Calu3 (cell line): Measurements from ENCODE around the gene C16orf96. TPM values are rescaled to one million over a fixed set of nuclear protein-coding genes. Genes with fewer than 3 reads are reported as not detected.

ENCODE experiments used
- BruUV-seq: library from RNA; stranded (reverse); fragments of 400-500 nt; replicated peaks from 2 replicates; lab custom pipeline; 2021; lab: Mats Ljungman, UMichigan
- CTCF ChIA-PET: fragments of 300-600 bp; sonication (Branson Sonifier 250); formaldehyde crosslinking; loops from one replicate; lab custom pipeline; 2022; ENCODE audit warnings: antibody characterized with exemption; lab: Charles Lee
- DNase-seq: peaks from one replicate; pipeline ENCODE4 v3.0.0; 2022
- H3K27ac Mint-ChIP-seq: one replicate; pipeline ENCODE4 v1.8.0; 2022; ENCODE audit warnings: mixed read lengths; ENCODE audit not compliant: unreplicated experiment
- H3K27me3 Mint-ChIP-seq: one replicate; pipeline ENCODE4 v1.8.0; 2022; ENCODE audit warnings: mixed read lengths; ENCODE audit not compliant: unreplicated experiment
- H3K36me3 Mint-ChIP-seq: one replicate; pipeline ENCODE4 v1.8.0; 2022; ENCODE audit warnings: mild to moderate bottlenecking, moderate library complexity, mixed read lengths; ENCODE audit not compliant: insufficient read depth, unreplicated experiment
- H3K4me1 Mint-ChIP-seq: one replicate; pipeline ENCODE4 v1.8.0; 2022; ENCODE audit warnings: mild to moderate bottlenecking, low read depth, mixed read lengths; ENCODE audit not compliant: unreplicated experiment
- H3K4me3 Mint-ChIP-seq: one replicate; pipeline ENCODE4 v1.8.0; 2022; ENCODE audit warnings: mild to moderate bottlenecking, low read depth, moderate library complexity, mixed read lengths; ENCODE audit not compliant: unreplicated experiment
- H3K9me3 Mint-ChIP-seq: one replicate; pipeline ENCODE4 v1.8.0; 2022; ENCODE audit warnings: low read depth, mixed read lengths; ENCODE audit not compliant: unreplicated experiment
- intact Hi-C: fragments of 100-400 bp; cut with micrococcal nuclease; formaldehyde crosslinking; loops from one replicate; pipeline ENCODE4 v1.10.0; 2022; ENCODE audit not compliant: unreplicated experiment
- total RNA-seq: library from RNA; stranded (reverse); gene quantifications from 2 replicates; pipeline ENCODE4 v1.2.3, GENCODE V29; 2022
- TF ChIP-seq, protein P1 (sequence below): fragments of 200-600 bp; IDR thresholded peaks from one replicate; pipeline ENCODE4 v1.8.0; 2022; ENCODE audit warnings: antibody characterized with exemption; ENCODE audit not compliant: unreplicated experiment

C16orf96 gene
- total RNA-seq, 1 experiment from 2014 or later, result not detected

DNA sequence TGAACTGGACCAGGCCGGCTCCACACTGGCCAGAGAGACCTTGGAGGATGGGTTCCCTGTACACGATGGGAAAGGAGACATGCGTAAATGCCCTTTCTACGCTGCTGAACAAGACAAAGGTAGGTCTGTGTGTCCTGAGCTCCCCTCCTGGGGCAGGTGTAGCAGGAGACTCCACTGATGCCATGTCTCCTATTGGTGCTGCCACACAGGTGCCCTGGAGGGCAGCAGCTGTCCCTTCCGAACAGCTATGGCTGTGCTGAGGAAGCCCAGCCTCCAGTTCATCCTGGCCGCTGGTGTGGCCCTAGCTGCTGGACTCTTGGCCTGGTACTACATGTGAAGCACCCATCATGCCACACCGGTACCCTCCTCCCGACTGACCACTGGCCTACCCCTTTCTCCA, 46.7 kb upstream of the C16orf96 start:
- H3K27ac Mint-ChIP-seq, result no peak overlapping the region
- CTCF ChIA-PET, result interaction anchor here (0.7 to 1.1 kb wide), 2 partner anchors 9 to 150 kb away, joined by 3 read pairs; no protein-coding TSS in a partner anchor
- H3K4me3 Mint-ChIP-seq, result no peak overlapping the region
- no peaks in the 10 kb centered on the region for H3K9me3 Mint-ChIP-seq
- no peak for DNase-seq
- TF ChIP-seq, protein P1, sequence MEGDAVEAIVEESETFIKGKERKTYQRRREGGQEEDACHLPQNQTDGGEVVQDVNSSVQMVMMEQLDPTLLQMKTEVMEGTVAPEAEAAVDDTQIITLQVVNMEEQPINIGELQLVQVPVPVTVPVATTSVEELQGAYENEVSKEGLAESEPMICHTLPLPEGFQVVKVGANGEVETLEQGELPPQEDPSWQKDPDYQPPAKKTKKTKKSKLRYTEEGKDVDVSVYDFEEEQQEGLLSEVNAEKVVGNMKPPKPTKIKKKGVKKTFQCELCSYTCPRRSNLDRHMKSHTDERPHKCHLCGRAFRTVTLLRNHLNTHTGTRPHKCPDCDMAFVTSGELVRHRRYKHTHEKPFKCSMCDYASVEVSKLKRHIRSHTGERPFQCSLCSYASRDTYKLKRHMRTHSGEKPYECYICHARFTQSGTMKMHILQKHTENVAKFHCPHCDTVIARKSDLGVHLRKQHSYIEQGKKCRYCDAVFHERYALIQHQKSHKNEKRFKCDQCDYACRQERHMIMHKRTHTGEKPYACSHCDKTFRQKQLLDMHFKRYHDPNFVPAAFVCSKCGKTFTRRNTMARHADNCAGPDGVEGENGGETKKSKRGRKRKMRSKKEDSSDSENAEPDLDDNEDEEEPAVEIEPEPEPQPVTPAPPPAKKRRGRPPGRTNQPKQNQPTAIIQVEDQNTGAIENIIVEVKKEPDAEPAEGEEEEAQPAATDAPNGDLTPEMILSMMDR, result no peak
- intact Hi-C loops, result no loop called here
- H3K27me3 Mint-ChIP-seq, result no peaks in the 10 kb centered on the region
- H3K4me1 Mint-ChIP-seq, result no peaks in the 10 kb centered on the region
- BruUV-seq, result TSS peak; percentile 20
- H3K36me3 Mint-ChIP-seq, result peaks cover 64% of the 10 kb centered on the region

DNA sequence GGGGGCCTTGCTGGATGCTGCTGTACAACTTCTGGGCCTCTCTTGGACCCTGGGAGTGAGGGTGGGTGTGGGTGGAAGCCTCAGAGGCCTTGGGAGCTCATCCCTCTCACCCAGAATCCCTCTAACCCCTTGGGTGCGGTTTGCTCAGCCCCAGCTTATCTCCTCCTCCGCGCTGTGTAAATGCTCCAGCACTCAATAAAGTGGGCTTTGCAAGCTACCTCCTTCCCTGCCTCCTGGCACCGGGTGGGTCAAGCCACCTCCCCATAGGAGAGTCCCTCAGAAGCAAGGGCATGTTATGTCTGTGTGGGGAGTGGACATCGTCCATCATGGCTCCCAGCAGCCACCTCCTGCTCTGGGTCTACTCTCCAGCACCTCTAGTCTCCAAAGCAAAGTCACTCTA, 46.0 kb upstream of the C16orf96 start:
- CTCF ChIA-PET, result no interaction called here
- TF ChIP-seq, protein P1, result no peak
- Mint-ChIP-seq H3K36me3 (peaks cover 62% of the 10 kb centered on the region), H3K4me3 (no peak overlapping the region), H3K9me3 (no peaks in the 10 kb centered on the region), H3K27ac (no peak overlapping the region), H3K27me3 (no peaks in the 10 kb centered on the region), H3K4me1 (no peaks in the 10 kb centered on the region)
- no peak for DNase-seq
- no TSS peak for BruUV-seq
- intact Hi-C loops, result loop anchor here (5.0 to 10.0 kb wide), 2 partner anchors 37 to 515 kb away; no protein-coding TSS in a partner anchor

DNA sequence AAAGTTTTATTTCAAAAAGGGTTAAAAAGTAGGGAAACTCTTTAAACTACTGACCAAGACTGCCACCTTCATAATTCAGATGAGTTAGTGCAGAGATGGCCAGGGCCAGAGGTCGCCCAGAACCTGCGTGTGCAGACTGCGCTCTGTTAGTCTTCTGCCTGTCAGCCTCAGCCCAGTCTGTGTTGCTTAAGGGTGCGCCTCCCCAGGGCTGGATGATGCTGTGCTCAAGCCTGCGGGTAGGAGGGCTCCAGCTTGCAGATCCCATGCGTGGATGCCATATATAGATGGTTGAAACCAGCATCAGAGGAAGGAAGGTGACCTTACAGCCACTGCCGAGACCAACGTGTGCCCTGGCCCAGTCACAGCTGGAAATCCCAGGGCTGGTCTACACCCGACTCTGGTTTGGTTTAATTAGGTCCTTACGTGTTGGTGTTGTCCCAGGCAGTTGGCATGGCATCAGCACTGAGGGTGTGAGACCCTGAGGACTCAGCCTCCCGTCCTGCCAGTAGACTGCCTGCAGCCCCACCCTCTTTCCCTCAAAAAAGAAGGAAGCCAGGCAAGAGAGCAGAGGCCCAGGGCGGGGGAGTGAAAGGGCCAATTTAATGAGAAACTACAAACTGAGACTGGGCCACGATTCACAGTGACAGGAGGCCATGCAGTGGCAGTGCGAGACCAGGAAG, 45.3 kb upstream of the C16orf96 start:
- Mint-ChIP-seq H3K4me3 (no peak overlapping the region), H3K9me3 (no peaks in the 10 kb centered on the region), H3K36me3 (peaks cover 62% of the 10 kb centered on the region), H3K27me3 (no peaks in the 10 kb centered on the region), H3K4me1 (no peaks in the 10 kb centered on the region), H3K27ac (no peak overlapping the region)
- intact Hi-C loops, result loop anchor here (5.0 to 10.0 kb wide), 2 partner anchors 36 to 514 kb away; no protein-coding TSS in a partner anchor
- BruUV-seq, result no TSS peak
- TF ChIP-seq, protein P1, result no peak
- no peak for DNase-seq
- CTCF ChIA-PET, result interaction anchor here (0.6 to 1.6 kb wide), 4 partner anchors 10 to 113 kb away, joined by 3 to 5 read pairs (median 3); partner anchors contain the start of gene MGRN1

DNA sequence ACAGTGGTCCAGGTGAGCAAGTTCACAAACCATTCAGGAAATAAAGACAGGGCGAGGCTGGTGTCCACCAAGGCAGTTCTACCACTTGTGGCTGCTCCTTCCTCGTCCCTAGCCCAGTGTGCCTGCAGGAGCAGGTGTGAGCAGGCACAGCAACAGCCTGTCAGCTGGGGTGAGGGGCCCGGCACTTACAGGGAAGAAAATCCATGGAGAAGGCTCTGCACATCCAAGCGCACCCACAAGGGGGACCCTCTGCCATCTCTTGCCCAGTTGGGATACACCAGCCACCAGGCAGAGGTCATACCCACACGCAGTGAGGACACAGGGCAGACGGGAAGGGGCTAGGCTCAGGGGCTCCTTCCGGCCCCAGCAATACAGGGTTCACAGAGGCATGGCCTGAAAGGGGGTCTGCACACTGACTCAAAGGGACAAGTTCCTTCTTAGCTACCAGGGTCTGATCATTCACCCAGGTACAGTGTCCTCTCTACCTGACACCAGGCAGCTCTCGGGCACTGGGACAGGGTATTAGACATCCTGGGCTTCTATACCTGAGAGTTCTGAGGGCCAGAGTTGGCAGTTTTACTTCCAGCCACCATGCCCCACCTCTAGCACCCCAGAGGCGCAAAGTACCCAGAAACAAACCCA, 44.6 kb upstream of the C16orf96 start:
- TF ChIP-seq, protein P1, result peak; percentile 66
- no peaks in the 10 kb centered on the region for H3K27me3 Mint-ChIP-seq
- H3K27ac Mint-ChIP-seq, result peak overlapping the region; percentile 18
- no peak overlapping the region for H3K4me3 Mint-ChIP-seq
- peaks cover 60% of the 10 kb centered on the region for H3K36me3 Mint-ChIP-seq
- peak; percentile 73 for DNase-seq
- H3K4me1 Mint-ChIP-seq, result no peaks in the 10 kb centered on the region
- CTCF ChIA-PET, result interaction anchor here (0.6 to 1.6 kb wide), 4 partner anchors 11 to 113 kb away, joined by 3 to 5 read pairs (median 3); partner anchors contain the start of gene MGRN1
- BruUV-seq, result no TSS peak
- intact Hi-C loops, result loop anchor here (5.0 to 10.0 kb wide), 2 partner anchors 36 to 513 kb away; no protein-coding TSS in a partner anchor
- H3K9me3 Mint-ChIP-seq, result no peaks in the 10 kb centered on the region
